ENCODE results near the gene ARFGAP2. TPM values are rescaled to one million over a fixed set of nuclear protein-coding genes. Genes with fewer than 3 reads are reported as not detected.
"Not testable (repeated sequence)": the region's sequence is repeated elsewhere in the genome, so short reads cannot be mapped to it uniquely, and the experiment has no call there.

The ARFGAP2 gene
- total RNA-seq, 1 donor from 2014 or later, result 47.8 TPM

GRCh38 chr11:47204637-47204989 lies 27.9 kb upstream of the ARFGAP2 start:
- no peaks in the 10 kb centered on the region for H3K4me1 ChIP-seq
- no peaks in the 10 kb centered on the region for H3K27me3 ChIP-seq (ENCODE audit: low read depth)
- H3K4me3 ChIP-seq, result no peak overlapping the region
- no peak overlapping the region for H3K27ac ChIP-seq (replicated peaks)
- intact Hi-C loops (cut with micrococcal nuclease), result no loop called here
- no peak for TF ChIP-seq CTCF (IDR thresholded peaks at IDR 0.05; ENCODE audit: borderline replicate concordance)
- no peak for DNase-seq
- no peaks in the 10 kb centered on the region for H3K9me3 ChIP-seq (replicated peaks)
- H3K36me3 ChIP-seq, result no peaks in the 10 kb centered on the region

- DNase-seq, result no peak
- Histone ChIP-seq H3K27me3 (ENCODE audit: low read depth) (no peaks in the 10 kb centered on the region), H3K27ac (replicated peaks) (no peak overlapping the region), H3K4me3 (no peak overlapping the region), H3K36me3 (no peaks in the 10 kb centered on the region), H3K4me1 (no peaks in the 10 kb centered on the region), H3K9me3 (replicated peaks) (no peaks in the 10 kb centered on the region)
- intact Hi-C loops (cut with micrococcal nuclease), result no loop called here
- TF ChIP-seq CTCF (IDR thresholded peaks at IDR 0.05; ENCODE audit: borderline replicate concordance), result no peak
Measured at GRCh38 chr11:47202576-47202975, 25.9 kb upstream of the ARFGAP2 start.

- intact Hi-C loops (cut with micrococcal nuclease), result no loop called here
- Histone ChIP-seq H3K4me1 (no peaks in the 10 kb centered on the region), H3K27me3 (ENCODE audit: low read depth) (no peaks in the 10 kb centered on the region), H3K4me3 (no peak overlapping the region), H3K27ac (replicated peaks) (no peak overlapping the region), H3K9me3 (replicated peaks) (no peaks in the 10 kb centered on the region), H3K36me3 (no peaks in the 10 kb centered on the region)
- no peak for TF ChIP-seq CTCF (IDR thresholded peaks at IDR 0.05; ENCODE audit: borderline replicate concordance)
- no peak for DNase-seq
Measured at GRCh38 chr11:47201015-47201414, 24.3 kb upstream of the ARFGAP2 start.

GRCh38 chr11:47198161-47198560 lies 21.5 kb upstream of the ARFGAP2 start:
- H3K9me3 ChIP-seq (replicated peaks); intact Hi-C loops (cut with micrococcal nuclease); H3K4me1 ChIP-seq; H3K36me3 ChIP-seq; H3K4me3 ChIP-seq; DNase-seq; H3K27ac ChIP-seq (replicated peaks); H3K27me3 ChIP-seq (ENCODE audit: low read depth): not testable (repeated sequence)

GRCh38 chr11:47192111-47192510 lies 15.4 kb upstream of the ARFGAP2 start:
- H3K36me3 ChIP-seq, result no peaks in the 10 kb centered on the region
- no peak overlapping the region for H3K27ac ChIP-seq (replicated peaks)
- peaks cover 25% of the 10 kb centered on the region for H3K4me1 ChIP-seq
- no peak for DNase-seq
- no peak overlapping the region for H3K4me3 ChIP-seq
- TF ChIP-seq CTCF (IDR thresholded peaks at IDR 0.05; ENCODE audit: borderline replicate concordance), result no peak
- intact Hi-C loops (cut with micrococcal nuclease), result no loop called here
- H3K9me3 ChIP-seq (replicated peaks), result no peaks in the 10 kb centered on the region
- peaks cover 3% of the 10 kb centered on the region for H3K27me3 ChIP-seq (ENCODE audit: low read depth)

- DNase-seq; H3K27me3 ChIP-seq (ENCODE audit: low read depth); H3K27ac ChIP-seq (replicated peaks); intact Hi-C loops (cut with micrococcal nuclease); H3K4me3 ChIP-seq; H3K36me3 ChIP-seq; H3K9me3 ChIP-seq (replicated peaks): not testable (repeated sequence)
- H3K4me1 ChIP-seq, result peaks cover 32% of the 10 kb centered on the region
Measured at GRCh38 chr11:47191137-47191536, 14.5 kb upstream of the ARFGAP2 start.
